Activated CD4-positive, alpha-beta T cell treated with anti-CD3 and anti-CD28 coated beads, Interleukin-10, Interleukin-2, amounts not matched to agents 100 ng/mL and 50 ng/mL, durations not matched to agents 16 hours and 8 hours (primary cell): ENCODE results near the gene ABCG4.
A peak's percentile ranks its signal among the peaks of the same experiment; 100 is the strongest.
"Not testable (repeated sequence)": the region's sequence is repeated elsewhere in the genome, so short reads cannot be mapped to it uniquely, and the experiment has no call there.

ENCODE experiments used
- DNase-seq: peaks from one replicate; pipeline ENCODE4 v3.0.0-alpha.2; 2020

ABCG4 gene

DNA sequence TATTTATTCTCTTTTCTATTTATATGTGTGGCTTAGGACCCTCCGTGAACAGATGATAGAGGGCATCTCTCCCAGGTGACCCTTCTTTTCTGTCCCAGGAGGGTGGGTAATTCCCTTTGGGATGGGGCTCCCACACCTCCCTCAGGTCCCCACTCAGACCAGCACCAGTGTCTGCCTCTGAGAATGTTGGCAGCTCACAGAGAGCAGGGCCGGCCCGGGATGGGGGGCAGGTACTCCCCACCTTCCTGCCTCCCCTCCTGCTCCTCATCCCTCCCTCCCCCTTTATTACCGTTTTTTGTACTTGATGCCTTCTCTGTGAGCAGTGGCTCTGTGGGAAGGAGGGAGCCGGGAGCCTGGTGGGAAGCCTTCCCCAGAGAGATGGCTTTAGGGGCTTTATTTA lies 32.3 kb upstream of the ABCG4 start:
- no peak for DNase-seq

DNA sequence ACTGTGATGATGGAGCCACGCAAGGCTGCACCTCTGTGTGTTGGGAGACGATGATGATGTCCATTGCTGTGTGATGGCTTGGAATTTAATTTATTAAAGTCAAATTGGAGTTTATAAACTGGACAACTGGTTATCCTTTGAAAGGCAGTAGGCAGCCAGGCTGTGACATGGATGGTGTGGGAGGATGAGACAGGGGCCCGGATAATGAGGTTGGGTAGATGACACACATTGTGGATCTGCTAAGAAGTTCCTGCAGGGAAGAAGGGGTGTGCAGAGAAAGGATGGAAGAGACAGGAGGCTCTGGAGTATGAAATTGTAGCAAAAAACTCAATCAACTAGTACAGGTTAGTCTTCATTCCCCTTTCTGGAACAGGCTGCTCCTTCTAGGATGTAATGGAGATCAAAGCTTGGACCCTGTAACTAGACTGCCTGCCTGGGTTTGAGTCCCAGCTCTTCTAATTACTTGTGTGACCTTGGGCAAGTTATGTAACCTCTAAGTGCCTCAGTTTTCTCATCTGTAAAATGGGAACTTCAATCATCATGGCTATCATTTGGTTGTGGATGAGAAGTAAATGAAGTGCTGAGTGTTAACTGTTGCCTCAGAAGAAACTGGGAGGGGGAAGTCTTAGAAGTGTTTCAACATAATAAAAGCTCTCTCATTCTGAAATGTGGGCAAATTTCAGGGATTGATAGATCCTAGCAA lies 31.7 kb upstream of the ABCG4 start:
- no peak for DNase-seq

DNA sequence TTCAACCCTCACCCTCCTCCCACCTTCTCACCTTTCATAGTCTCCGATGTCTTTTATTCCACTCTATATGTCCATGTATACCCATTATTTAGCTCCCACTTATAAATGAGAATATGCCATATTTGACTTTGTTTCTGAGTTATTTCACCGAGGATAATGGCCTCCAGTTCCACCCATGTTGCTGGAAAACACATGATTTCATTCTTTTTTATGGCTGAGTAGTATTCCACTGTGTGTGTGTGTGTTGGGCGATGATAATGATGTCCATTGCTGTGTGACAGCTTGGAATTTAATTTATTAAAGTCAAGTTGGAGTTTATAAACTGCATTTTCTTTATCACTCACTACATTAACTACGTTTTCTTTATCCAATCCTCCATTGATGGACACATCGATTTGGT lies 30.6 kb upstream of the ABCG4 start:
- DNase-seq = no peak

DNA sequence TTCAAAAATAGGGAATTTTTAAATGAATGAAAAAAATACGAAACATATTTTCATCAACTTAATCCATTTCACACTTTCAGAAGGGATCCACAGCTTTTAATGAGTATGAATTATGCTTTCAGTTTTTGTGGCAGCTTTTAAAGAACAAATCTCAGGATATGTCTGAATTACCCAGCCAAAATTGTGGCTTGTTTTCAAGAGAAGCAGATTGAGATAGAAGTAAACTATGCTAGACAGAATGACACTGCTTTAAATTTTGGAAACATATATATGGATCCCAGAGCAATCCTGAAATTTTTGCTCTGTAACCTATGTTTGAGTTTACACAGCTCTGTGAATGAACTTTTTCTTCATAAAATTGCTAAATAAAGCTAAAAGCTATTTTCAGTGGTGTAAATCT lies 29.9 kb upstream of the ABCG4 start:
- DNase-seq = no peak

DNA sequence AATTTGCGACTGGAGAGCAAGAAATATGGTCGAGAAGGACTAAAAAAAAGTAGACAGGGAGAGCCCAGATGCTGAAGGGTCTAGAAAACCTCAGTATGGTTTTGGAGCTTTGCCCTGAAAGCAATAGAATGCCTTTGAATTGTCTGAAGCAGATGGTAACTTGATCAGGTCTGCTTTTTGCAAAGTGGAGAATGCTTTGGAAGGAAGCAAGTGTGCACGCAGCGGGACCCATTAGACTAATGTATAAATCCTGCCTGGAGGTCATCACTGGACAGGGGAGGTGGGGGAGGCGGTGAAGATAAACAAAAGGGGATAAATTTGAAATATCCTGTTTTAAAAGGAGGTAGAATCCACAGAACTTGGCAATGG lies 28.2 kb upstream of the ABCG4 start:
- DNase-seq = no peak

DNA sequence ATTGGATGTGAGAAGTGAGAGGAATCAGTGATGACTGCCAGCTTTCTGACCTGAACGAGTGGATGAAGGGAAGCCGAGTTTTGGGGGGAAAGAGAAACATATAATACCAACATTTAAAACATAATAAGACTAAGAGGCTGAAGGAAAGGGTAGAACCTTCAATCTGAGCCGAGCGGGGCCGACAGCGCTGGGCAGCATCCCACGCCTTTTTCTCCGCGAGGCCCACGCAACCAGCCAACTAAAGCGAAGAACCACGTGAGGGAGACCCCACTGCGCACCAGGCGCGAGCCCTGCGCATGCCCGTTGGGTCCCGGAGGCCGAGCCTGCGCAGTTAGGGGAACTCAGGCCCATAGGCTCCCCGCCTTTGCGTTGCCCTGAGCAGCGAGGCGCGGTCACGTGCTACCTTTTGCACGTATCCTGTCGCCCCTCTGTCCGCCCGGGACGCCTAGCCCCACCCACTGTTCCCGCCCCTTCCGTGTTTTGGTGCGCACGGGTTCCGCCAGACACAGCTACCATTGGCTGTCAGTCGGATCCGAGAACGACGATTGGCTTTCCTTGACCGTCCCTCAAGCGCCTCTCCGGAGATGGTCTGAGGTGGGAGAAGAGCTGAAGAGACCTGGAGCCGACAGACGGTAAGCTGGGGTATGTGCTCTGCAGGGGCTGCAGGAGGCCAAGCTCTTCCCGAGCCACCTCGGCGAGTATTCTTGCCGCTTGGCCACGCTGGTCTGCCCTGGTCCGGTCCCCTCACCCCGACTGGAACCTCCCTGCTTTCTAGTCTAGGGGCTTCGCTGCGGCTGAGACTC lies 27.6 kb upstream of the ABCG4 start, which contains the start of gene HINFP:
Gene HINFP, plus strand, starts transcription at position 573 of the 803 bp plus-strand sequence. CDS start 5,365 bp downstream, outside the sequence.
- DNase-seq = peak; percentile 100

DNA sequence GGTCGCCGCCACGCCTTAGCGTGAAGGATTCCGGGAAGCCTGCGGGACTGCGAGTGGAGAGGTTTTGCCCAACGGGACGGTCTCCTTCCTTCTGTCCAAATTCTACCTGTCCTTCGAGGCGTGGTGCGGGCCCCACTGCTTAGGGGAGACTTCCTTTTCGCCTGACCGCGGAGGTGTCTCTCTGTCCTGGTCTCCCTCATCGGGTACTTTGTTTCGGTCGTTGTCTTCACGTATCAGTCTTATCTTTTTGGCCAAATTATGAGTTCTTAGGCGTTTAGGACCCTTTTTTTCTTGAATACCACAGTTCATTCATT lies 27.1 kb upstream of the ABCG4 start:
- no peak for DNase-seq

DNA sequence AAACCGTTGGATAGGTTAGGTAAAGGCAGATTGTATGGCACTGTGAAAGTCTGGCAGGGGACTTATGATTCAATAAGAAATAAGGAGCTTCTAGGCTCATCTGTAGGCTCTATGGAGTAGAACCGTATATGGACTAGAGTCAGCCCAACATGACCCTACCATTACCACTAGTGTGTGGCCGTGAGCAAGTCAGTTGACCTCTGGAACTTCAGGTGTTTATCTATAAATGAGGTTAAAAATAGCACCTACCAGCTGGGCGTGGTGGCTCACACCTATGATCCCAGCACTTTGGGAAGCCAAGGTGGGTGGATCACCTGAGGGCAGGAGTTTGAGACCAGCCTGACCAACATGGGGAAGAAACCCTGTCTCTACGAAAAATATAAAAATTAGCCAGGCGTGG lies 23.0 kb upstream of the ABCG4 start:
- no peak for DNase-seq

DNA sequence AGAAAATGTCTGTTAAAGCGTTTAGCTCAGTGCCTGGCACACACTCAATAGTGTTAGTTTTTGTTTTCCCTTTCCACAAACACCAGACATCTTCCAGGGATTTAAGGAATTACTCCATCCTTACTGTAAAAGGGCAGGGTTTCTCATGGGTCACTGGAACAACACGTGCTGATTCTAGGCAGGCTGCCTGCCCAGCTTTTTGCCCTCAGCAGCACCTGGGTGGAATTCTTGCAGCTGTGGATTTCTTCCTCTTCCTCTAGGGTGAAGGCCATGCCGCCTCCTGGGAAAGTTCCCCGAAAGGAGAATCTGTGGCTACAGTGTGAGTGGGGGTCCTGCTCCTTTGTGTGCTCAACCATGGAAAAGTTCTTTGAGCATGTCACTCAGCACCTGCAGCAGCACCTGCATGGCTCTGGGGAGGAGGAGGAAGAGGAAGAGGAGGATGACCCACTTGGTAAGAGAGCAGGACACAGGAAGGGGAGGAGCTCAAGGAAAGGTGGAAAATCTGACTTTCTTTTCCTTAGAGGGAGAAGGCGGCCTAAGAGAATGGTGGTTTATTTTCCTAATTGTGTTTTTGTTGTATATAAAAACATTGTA lies 22.1 kb upstream of the ABCG4 start:
- DNase-seq = no peak

DNA sequence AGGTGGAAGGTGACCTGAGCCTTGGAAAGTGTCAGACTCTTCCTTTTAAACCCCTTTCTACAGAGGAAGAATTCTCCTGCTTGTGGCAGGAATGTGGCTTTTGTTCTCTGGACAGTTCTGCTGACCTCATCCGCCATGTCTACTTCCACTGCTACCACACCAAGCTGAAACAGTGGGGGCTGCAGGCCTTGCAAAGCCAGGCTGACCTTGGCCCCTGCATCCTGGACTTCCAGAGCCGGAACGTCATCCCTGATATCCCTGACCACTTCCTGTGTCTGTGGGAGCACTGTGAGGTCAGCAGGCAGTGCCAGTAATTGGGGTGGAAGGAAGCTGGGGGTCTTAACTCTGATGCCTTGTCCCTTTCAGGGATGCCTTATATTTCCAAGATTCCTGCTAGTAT lies 18.2 kb upstream of the ABCG4 start:
- DNase-seq = no peak

DNA sequence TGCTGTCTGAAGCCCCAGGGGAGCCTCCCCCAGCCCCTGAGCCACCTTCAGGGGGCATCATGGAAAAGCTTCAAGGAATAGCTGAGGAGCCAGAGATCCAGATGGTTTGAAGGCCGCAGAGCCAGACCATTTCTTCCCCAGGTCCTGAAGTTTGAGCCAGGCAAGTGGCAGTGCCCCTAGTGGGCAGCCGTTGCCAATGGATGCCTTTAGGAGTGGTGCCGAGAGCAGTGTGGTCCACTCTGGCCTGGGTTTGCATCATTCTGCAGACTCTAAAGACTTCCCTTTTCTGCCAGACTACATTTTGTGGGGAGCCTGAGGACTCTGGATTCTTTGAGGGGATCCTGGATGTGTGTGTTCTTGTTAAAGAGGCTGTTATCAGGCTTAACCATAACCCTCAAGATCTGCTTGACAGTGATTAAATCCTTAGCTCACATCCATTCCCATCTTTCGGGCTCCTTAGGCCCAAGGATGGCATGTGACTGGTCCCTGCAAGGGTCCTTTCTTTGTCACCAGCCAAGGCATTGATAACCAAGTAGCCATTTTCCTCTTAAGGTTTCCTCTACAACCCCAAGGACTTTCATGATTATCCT lies 14.4 kb upstream of the ABCG4 start:
- no peak for DNase-seq

DNA sequence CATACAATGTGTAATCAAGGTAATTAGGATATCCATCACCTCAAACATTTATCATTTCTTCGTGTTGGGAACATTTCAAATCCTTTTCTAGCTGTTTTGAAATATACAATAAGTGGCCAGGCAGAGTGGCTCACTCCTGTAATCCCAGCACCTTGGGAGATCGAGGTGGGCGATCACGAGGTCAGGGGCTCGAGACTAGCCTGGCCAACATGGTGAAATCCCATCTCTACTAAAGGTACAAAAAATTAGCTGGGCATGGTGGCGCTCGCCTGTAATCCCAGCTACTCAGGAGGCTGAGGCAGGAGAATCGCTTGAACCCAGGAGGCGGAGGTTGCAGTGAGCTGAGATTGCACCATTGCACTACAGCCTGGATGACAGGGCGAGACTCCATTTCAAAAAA lies 9.6 kb upstream of the ABCG4 start:
- DNase-seq = not testable (repeated sequence)

DNA sequence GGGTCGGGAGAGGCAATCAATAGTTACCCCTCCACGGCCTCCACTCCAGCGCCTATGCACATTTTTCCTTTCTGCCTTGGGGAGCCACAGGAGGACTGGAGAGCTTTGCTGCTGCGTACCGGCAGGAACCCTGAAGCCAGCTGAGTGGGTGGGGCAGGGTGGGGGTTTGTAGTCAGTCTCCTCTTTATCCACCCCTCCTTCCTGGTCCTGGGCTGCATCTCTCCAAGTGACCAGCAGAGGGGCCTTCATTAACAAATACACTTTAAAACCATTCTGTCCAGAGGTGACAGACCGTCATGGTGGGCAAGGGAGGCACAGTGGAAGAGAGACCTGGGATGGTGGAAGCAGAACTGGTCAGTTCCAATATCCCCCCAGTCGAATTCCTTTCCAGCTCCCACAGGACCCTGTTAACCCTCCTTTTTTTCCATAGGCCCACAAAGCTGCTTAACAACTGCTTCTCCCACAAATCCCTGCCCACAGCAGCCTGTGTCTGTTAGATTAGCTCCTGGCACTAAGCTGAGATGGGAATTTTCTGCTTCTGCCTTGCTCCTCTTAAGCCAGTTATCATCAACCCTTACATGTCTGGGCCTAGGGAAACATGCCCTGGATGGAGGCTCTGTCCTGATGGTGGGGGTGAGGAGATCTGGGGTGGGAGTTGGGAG lies 3.9 kb upstream of the ABCG4 start:
- DNase-seq = peak; percentile 51

DNA sequence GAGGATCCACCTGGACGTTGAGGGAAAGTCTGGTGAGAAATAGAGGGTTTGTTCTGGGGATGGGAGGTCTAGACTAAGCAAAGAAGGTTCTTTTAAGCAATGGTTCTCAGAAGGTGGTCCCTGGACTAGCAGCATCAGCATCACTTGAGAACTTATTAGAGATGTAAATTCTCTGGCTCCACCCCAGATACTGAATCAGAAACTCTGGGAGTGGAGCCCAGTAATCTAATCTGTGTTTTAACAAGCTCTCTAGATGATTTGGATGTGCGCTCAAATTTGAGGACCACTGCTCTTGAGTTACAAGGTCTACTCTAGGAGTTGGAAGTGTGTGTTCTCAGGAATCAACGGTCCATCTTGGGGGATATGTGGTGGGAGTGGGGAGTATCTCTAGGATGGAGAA lies 3.3 kb upstream of the ABCG4 start:
- DNase-seq = no peak

DNA sequence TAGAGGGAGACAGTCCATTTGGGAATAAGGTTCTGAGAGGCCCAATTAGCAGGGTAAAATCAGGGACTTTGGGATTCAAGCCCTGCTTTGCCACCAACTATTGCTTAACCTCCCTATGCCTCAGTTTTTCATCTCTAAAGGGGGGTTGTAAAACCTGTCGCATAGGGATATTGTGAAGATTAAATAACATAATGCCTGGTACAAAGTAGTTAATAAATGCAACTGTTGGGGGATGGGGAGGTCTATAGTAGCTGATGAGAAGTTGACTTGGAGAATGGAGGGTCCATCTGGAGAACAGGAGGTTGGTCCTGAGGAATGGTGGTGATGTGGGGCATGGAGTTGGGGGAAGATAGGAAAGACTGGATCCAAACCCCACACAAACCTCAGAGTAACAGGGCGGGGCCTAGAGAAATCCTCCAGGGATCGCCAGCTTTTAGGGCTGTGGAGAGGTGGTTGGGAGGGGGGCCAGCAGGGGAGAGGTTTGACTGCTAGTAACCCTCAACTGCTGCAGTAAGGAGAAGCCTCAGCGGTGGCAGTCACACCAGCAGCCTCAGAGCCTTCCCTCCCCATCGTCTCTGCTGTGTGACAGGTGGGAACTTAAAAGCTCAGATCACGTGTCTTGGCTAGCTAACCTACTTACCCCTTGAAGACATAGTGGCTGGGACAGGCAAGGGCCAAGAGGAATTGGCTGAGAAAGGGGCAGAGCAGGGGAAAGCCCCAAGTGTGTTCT lies 1.1 kb upstream of the ABCG4 start:
- DNase-seq = no peak

DNA sequence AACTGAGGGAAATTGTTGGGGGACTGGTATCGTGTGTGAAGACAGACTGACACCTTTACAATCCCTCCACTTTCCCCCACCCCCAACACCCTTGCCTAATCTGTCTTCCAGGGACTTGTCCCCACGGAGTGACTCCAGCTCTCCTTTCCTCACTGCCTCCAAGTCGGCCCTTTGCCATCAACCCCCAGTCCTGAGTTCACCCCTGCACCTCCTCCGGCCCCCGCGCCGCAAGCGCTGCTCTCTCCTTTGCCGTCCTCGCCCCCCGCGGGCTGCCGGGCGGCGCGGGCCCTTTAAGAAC lies 183 bp upstream of the ABCG4 start:
- DNase-seq = no peak

DNA sequence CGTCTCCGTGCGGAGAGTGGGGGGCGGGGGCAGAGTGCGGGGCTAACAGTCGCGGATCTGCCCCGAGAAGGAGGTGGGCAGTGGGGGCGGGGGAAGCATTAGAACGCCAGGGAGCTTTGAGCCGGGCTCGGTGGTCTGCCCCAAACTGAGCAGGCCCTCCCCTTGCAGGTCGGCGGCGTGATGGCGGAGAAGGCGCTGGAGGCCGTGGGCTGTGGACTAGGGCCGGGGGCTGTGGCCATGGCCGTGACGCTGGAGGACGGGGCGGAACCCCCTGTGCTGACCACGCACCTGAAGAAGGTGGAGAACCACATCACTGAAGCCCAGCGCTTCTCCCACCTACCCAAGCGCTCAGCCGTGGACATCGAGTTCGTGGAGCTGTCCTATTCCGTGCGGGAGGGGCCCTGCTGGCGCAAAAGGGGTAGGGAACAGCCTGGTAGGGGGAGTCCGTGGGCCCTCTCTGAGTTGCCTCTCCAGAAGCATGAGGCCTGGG lies 979 bp downstream of the ABCG4 start:
- DNase-seq = no peak

DNA sequence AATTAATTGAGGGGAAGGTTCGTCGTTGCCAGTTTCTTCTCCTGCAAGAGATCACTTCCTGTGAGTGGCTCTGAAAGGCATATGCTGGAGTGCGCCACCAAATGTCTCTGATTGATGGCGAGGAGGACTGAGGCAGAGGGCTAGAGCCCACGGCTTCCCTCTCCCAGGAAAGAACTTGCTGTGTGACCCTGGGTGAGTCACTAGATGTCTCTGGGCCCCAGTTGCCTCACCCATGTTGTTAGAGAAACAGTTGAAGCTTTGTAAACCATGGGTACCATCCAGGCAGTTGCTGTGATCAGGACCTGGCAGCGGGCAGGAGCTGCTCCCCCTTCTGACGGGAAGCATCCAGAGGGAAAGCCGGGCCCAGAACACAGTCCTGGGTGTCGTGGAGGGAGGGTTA lies 3.2 kb downstream of the ABCG4 start:
- no peak for DNase-seq

DNA sequence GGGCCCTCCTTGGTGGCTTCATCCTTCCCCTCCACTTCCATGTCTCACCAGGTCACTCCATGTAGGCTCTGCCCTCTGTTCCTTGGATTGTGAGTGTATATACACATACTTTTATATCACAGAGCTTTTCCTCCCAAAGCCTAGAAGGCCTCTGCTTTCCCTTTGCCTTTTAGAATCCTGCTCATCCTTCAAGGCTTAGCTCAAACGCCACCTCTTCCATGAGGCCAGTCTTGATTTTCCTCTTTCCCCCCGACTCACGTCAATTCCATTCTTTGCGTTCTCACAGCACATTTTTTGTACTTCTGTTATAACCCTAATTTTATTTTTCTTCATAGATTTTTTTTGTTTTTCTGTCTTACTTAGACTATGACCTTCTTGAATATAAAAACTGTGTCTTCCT lies 3.8 kb downstream of the ABCG4 start:
- no peak for DNase-seq

DNA sequence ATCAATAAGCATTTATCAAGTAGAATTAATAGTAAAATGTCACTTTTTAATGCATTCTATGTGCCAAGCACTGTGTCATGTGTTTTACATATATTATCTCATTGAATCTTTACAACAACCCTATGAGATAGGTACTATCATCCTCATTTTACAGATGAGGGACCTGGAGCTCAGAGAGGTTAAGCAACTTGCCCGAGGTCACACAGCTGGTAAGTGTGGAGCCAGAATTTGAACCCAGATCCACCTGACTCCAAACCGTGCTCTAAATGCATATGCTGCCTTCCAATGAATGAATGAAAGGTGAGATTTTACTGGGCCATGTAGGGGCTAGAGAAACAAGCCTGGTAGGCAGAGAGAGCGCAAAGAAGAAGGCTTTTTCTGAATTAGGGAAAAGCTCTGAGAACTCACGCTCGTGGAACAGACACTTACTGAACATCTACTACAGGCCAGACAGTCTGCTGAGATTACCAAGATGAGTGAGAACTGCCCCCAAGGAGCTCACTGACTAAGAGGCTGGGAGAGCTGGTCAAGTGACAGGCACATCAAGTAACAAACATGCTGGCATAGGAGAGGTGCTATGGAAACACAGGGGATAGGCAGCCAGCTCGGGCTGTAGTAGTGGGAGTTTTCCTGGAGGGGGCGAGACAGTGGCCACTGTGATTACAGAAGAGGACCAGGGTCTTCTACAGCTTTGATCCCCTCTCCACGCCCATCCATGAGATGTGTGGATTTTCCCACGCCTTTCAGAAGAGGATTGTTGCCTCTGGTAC lies 4.4 kb downstream of the ABCG4 start:
- no peak for DNase-seq

DNA sequence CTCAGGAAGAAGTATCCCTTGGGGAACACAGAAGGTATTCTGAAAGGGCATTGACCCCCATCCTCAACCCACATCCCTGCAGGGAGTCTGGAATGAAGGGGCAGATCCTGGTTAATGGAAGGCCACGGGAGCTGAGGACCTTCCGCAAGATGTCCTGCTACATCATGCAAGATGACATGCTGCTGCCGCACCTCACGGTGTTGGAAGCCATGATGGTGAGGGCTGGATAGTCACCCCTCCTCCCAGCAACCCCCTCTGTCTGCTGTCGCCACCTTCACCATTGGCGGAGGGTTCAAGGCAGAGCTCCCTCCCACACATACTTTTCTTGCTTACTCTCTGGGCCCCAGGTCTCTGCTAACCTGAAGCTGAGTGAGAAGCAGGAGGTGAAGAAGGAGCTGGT lies 5.3 kb downstream of the ABCG4 start:
- no peak for DNase-seq
